HL-60 (cell line): ENCODE measurements around the gene B4GALT2.

Experiments
- GABPA ChIP-seq: IDR thresholded peaks from 2 replicates; pipeline ENCODE4 v1.6.1; 2012; ENCODE audit warnings: low read depth
- TF ChIP-seq, protein P1 (sequence below): IDR thresholded peaks from one replicate; pipeline ENCODE4 v1.5.1; 2011; ENCODE audit warnings: low read length, control low read depth, inconsistent platforms; ENCODE audit not compliant: insufficient read depth

DNA sequence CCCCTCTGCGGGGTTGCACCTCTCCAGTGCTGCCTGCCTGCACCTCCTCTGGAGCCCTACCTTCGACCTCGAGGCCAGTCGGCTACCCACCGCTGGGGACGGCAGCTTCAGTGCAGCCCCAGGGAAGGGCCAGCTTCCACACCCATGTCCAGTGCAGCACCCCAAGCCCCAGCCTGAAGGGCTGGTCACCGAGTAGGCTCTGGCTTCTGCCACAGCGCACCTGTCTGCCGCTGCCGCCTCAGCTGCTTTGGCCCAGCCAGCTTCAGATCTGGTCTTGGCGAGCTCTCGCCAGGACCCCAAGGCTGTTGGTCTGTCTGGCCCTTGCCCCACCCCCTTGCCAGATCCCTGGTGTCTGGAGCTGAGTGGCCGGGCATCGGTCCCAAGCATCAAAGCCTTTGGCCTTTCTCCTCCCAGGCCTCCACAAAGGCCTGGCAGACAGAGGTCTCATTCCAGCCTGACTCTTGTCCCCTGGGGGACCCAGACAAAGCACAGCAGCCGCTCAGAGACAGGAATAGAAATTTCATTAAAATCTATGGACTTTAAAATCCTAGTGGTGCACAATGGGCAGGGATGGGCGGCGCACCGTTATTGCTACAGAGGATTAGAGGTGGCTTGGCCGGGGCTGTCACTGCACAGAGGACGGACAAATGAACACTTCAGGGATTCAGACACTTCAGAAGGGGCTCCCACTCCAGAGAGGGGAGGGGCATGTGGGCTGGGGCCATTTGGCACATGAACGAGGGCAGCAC lies 17.1 kb downstream of the B4GALT2 start:
- TF ChIP-seq, protein P1, sequence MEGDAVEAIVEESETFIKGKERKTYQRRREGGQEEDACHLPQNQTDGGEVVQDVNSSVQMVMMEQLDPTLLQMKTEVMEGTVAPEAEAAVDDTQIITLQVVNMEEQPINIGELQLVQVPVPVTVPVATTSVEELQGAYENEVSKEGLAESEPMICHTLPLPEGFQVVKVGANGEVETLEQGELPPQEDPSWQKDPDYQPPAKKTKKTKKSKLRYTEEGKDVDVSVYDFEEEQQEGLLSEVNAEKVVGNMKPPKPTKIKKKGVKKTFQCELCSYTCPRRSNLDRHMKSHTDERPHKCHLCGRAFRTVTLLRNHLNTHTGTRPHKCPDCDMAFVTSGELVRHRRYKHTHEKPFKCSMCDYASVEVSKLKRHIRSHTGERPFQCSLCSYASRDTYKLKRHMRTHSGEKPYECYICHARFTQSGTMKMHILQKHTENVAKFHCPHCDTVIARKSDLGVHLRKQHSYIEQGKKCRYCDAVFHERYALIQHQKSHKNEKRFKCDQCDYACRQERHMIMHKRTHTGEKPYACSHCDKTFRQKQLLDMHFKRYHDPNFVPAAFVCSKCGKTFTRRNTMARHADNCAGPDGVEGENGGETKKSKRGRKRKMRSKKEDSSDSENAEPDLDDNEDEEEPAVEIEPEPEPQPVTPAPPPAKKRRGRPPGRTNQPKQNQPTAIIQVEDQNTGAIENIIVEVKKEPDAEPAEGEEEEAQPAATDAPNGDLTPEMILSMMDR: no peak
- TF ChIP-seq GABPA: no peak
